Activated CD8-positive, alpha-beta memory T cell treated with anti-CD3 and anti-CD28 coated beads, Interleukin-2, amount 50 U/mL, for 4 hours (primary cell): ENCODE data around the gene GEN1.

Experiments used
- DNase-seq: peaks from one replicate; pipeline ENCODE4 v3.0.0-alpha.2; 2020

Gene GEN1

GRCh38 chr2:17830053-17831034, 76.4 kb downstream of the GEN1 start:
- no peak for DNase-seq

- no peak for DNase-seq
Measured at GRCh38 chr2:17835516-17835915, 81.6 kb downstream of the GEN1 start.
